ENCODE data around the gene MPZL1. TPM values are rescaled to one million over a fixed set of nuclear protein-coding genes. Genes with fewer than 3 reads are reported as not detected.
A peak's percentile ranks its signal among the peaks of the same experiment; 100 is the strongest.

Gene MPZL1
- total and polyA plus RNA-seq, 2 of the 13 experiments (the other 11 are each of a cell fraction or from before 2014, with no cell fraction given), result 38.0 to 68.7 TPM

- POLR2A ChIA-PET, result no interaction called here
- no TSS peak for BruUV-seq (replicated peaks)
- Histone ChIP-seq H3K36me3 (replicated peaks in 1 of 2; ENCODE audit: control insufficient read depth in 1 of 2, insufficient read depth in 2 of 2, low read length in 2 of 2) (peaks cover 0 to 3% of the 10 kb centered on the region in 2 experiments; a peak in 1 of 5 replicates), H3K4me1 (ENCODE audit: insufficient read depth, low read length) (peaks cover 42% of the 10 kb centered on the region), H3K79me2 (ENCODE audit: insufficient read depth, low read length) (peaks cover 60% of the 10 kb centered on the region), H3K9ac (ENCODE audit: insufficient read depth, low read depth, low read length) (no peak overlapping the region), H3K4me3 (replicated peaks in 1 of 3; ENCODE audit: insufficient read depth in 1 of 3, low read depth in 2 of 3, low read length in 3 of 3) (no peak overlapping the region), H4K20me1 (ENCODE audit: insufficient read depth, low read length) (no peaks in the 10 kb centered on the region), H3K9me3 (ENCODE audit: low read length) (no peaks in the 10 kb centered on the region), H3K27me3 (ENCODE audit: control insufficient read depth in 1 of 2, insufficient read depth in 2 of 2, low read length in 2 of 2) (no peaks in the 10 kb centered on the region), H3K27ac (ENCODE audit: extremely low read length, insufficient read depth, low read length) (no peak overlapping the region), H3K4me2 (ENCODE audit: low read depth, low read length) (no peak overlapping the region), H2AFZ (ENCODE audit: low read length) (no peak overlapping the region)
- no peak for DNase-seq (ENCODE audit: low spot score)
- FAIRE-seq, result no peak
- in situ Hi-C loops (cut with HindIII; ENCODE audit: extremely low pct_ligation_motif_present, low pct_unique_long_range_greater_than_20kb) (no loop called here), intact Hi-C loops (cut with micrococcal nuclease; ENCODE audit: unreplicated experiment) (no loop called here)
- ATAC-seq, result no peak
- 95% methylated on average over 1 of the region's 1 CpG for WGBS (ENCODE audit: low lambda C conversion rate)
- CTCF ChIA-PET (ENCODE audit: low intra/inter-chr PET ratio, low total read pairs), result no interaction called here
- TF ChIP-seq ZNF318 (CRISPR knock-in tag; IDR thresholded peaks at IDR 0.05), result no peak
- no peak for TF ChIP-seq ZNF672 (CRISPR knock-in tag; IDR thresholded peaks at IDR 0.05)
- TF ChIP-seq HOXD1 (CRISPR knock-in tag; IDR thresholded peaks at IDR 0.05), result no peak
- no peak for TF ChIP-seq SCMH1 (CRISPR knock-in tag; IDR thresholded peaks at IDR 0.05; ENCODE audit: borderline replicate concordance)
- no peak for TF ChIP-seq ZBTB4 (CRISPR knock-in tag; IDR thresholded peaks at IDR 0.05; ENCODE audit: borderline replicate concordance)
- TF ChIP-seq ZNF713 (CRISPR knock-in tag; IDR thresholded peaks at IDR 0.05), result no peak
- peak; percentile 96 to 98 for TF ChIP-seq MAFK (conservative IDR thresholded peaks at IDR 0.05 in 1 of 2, IDR thresholded peaks at IDR 0.05 in 1 of 2; ENCODE audit: low read length in 2 of 2)
- peak; percentile 32; the same call in 1 of the 2 replicates for TF ChIP-seq NFE2L2 (IDR thresholded peaks at IDR 0.05; ENCODE audit: low read length)
- peak; percentile 66 for TF ChIP-seq ZNF652 (CRISPR knock-in tag; IDR thresholded peaks at IDR 0.05; ENCODE audit: borderline replicate concordance, low read depth)
- no peak for TF ChIP-seq NFKB2 (CRISPR knock-in tag; IDR thresholded peaks at IDR 0.05; ENCODE audit: borderline replicate concordance)
- peak; percentile 98 for TF ChIP-seq MAFF (IDR thresholded peaks at IDR 0.05; ENCODE audit: low read depth, low read length)
Observed at GRCh38 chr1:167747988-167748387, 26.2 kb downstream of the MPZL1 start.
